ENCODE results near the gene MED13L.

DNA sequence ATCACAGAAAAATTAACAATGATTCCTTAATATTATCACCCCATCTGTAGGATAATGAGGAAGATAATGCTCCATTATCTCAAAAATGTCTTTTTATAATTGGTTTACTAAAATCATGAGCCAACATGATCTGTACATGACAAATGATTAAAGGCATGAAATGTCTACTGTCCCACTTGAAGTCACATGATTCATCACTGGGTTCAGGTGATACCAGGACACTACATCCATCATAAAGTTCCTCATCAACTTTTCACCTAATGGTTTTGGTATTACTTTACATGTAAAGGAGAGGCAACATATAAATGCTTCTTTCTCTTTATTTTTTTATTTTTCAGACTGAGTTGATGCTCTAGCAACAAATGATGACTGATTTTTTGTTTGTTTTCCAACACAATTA lies 313.3 kb downstream of the MED13L start:
- TF ChIP-seq, protein P1, sequence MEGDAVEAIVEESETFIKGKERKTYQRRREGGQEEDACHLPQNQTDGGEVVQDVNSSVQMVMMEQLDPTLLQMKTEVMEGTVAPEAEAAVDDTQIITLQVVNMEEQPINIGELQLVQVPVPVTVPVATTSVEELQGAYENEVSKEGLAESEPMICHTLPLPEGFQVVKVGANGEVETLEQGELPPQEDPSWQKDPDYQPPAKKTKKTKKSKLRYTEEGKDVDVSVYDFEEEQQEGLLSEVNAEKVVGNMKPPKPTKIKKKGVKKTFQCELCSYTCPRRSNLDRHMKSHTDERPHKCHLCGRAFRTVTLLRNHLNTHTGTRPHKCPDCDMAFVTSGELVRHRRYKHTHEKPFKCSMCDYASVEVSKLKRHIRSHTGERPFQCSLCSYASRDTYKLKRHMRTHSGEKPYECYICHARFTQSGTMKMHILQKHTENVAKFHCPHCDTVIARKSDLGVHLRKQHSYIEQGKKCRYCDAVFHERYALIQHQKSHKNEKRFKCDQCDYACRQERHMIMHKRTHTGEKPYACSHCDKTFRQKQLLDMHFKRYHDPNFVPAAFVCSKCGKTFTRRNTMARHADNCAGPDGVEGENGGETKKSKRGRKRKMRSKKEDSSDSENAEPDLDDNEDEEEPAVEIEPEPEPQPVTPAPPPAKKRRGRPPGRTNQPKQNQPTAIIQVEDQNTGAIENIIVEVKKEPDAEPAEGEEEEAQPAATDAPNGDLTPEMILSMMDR (optimal IDR thresholded peaks at IDR 0.05 in 1 of 3, IDR thresholded peaks at IDR 0.05 in 1 of 3, conservative IDR thresholded peaks at IDR 0.05 in 1 of 3; ENCODE audit: extremely low read depth in 1 of 3, insufficient read depth in 2 of 3, low read length in 3 of 3): no peak
- TF ChIP-seq EZH2 (IDR thresholded peaks at IDR 0.05; ENCODE audit: low read length): no peak

Measured in keratinocyte (primary cell).